ENCODE results near the gene MED20.

The MED20 gene

GRCh38 chr6:41966961-41967311 lies 46.0 kb upstream of the MED20 start:
- H3K4me1 ChIP-seq (ENCODE audit: control insufficient read depth in 2 of 2, insufficient read depth in 1 of 2, low read depth in 1 of 2, low read length in 2 of 2) = peaks cover 18 to 31% of the 10 kb centered on the region in 2 donors
- no peak overlapping the region for H4K8ac ChIP-seq (ENCODE audit: low read depth, low read length)
- H3K36me3 ChIP-seq (replicated peaks in 1 of 2; ENCODE audit: control insufficient read depth in 2 of 2, insufficient read depth in 2 of 2, low read length in 2 of 2) = no peaks in the 10 kb centered on the region
- no peak overlapping the region for H3K23ac ChIP-seq (ENCODE audit: low read depth, low read length, poor library complexity)
- H2BK15ac ChIP-seq (ENCODE audit: low read length) = no peak overlapping the region
- H3K27me3 ChIP-seq (ENCODE audit: control insufficient read depth in 3 of 3, insufficient read depth in 3 of 3, low read depth in 1 of 3, low read length in 3 of 3) = no peaks in the 10 kb centered on the region
- H3K4me3 ChIP-seq (ENCODE audit: low read length in 2 of 2) = no peak overlapping the region
- H2AK5ac ChIP-seq (ENCODE audit: low read depth, low read length) = no peak overlapping the region
- no peak overlapping the region for H2BK120ac ChIP-seq (ENCODE audit: low read depth, low read length)
- H4K91ac ChIP-seq (ENCODE audit: low read depth, low read length, poor library complexity) = no peak overlapping the region
- no peaks in the 10 kb centered on the region for H3K79me1 ChIP-seq (ENCODE audit: low read depth, low read length)
- DNase-seq (ENCODE audit: low spot score) = peak; percentile 35
- no peak overlapping the region for H2BK5ac ChIP-seq (ENCODE audit: low read length)
- no peak overlapping the region for H3K18ac ChIP-seq (ENCODE audit: low read length)
- H3K9ac ChIP-seq (ENCODE audit: low read depth, low read length, poor library complexity) = no peak overlapping the region
- no peak overlapping the region for H3K4me2 ChIP-seq (ENCODE audit: insufficient read depth, low read length, poor library complexity, severe bottlenecking)
- H3K9me3 ChIP-seq (replicated peaks in 1 of 2; ENCODE audit: control insufficient read depth in 2 of 2, insufficient read depth in 1 of 2, low read depth in 1 of 2, low read length in 2 of 2) = no peaks in the 10 kb centered on the region
- no peak overlapping the region for H3K4ac ChIP-seq (ENCODE audit: low read length)
- no CpG with 5 or more reads among the region's 4 CpGs for WGBS, 2 donors (ENCODE audit: extremely low coverage in 2 of 2, insufficient read length in 2 of 2, insufficient replicate concordance in 1 of 2)
- H3K27ac ChIP-seq (replicated peaks; ENCODE audit: low read length) = no peak overlapping the region
- H2BK12ac ChIP-seq (ENCODE audit: low read length) = no peak overlapping the region
- H3K14ac ChIP-seq (ENCODE audit: low read length) = no peak overlapping the region
- H2AFZ ChIP-seq (ENCODE audit: low read length) = peak overlapping the region; percentile 43

GRCh38 chr6:41966214-41966920 lies 45.4 kb upstream of the MED20 start:
- peaks cover 18 to 31% of the 10 kb centered on the region in 2 donors for H3K4me1 ChIP-seq (ENCODE audit: control insufficient read depth in 2 of 2, insufficient read depth in 1 of 2, low read depth in 1 of 2, low read length in 2 of 2)
- no peaks in the 10 kb centered on the region for H3K9me3 ChIP-seq (replicated peaks in 1 of 2; ENCODE audit: control insufficient read depth in 2 of 2, insufficient read depth in 1 of 2, low read depth in 1 of 2, low read length in 2 of 2)
- H3K27me3 ChIP-seq (ENCODE audit: control insufficient read depth in 3 of 3, insufficient read depth in 3 of 3, low read depth in 1 of 3, low read length in 3 of 3) = no peaks in the 10 kb centered on the region
- no peak for DNase-seq (ENCODE audit: low spot score)
- no peak overlapping the region for H2AK5ac ChIP-seq (ENCODE audit: low read depth, low read length)
- H3K9ac ChIP-seq (ENCODE audit: low read depth, low read length, poor library complexity) = no peak overlapping the region
- WGBS, 2 donors (ENCODE audit: extremely low coverage in 2 of 2, insufficient read length in 2 of 2, insufficient replicate concordance in 1 of 2) = no CpG with 5 or more reads among the region's 5 CpGs
- H3K36me3 ChIP-seq (replicated peaks in 1 of 2; ENCODE audit: control insufficient read depth in 2 of 2, insufficient read depth in 2 of 2, low read length in 2 of 2) = no peaks in the 10 kb centered on the region
- no peak overlapping the region for H3K4ac ChIP-seq (ENCODE audit: low read length)
- H3K18ac ChIP-seq (ENCODE audit: low read length) = peak overlapping the region; percentile 15
- H2BK15ac ChIP-seq (ENCODE audit: low read length) = no peak overlapping the region
- no peak overlapping the region for H4K8ac ChIP-seq (ENCODE audit: low read depth, low read length)
- H3K4me2 ChIP-seq (ENCODE audit: insufficient read depth, low read length, poor library complexity, severe bottlenecking) = no peak overlapping the region
- no peak overlapping the region for H2AFZ ChIP-seq (ENCODE audit: low read length)
- H3K4me3 ChIP-seq (ENCODE audit: low read length in 2 of 2) = no peak overlapping the region
- no peak overlapping the region for H2BK120ac ChIP-seq (ENCODE audit: low read depth, low read length)
- H3K27ac ChIP-seq (replicated peaks; ENCODE audit: low read length) = peak overlapping the region; percentile 30
- H2BK12ac ChIP-seq (ENCODE audit: low read length) = peak overlapping the region; percentile 43
- no peak overlapping the region for H3K14ac ChIP-seq (ENCODE audit: low read length)
- H3K79me1 ChIP-seq (ENCODE audit: low read depth, low read length) = no peaks in the 10 kb centered on the region
- H4K91ac ChIP-seq (ENCODE audit: low read depth, low read length, poor library complexity) = no peak overlapping the region
- no peak overlapping the region for H3K23ac ChIP-seq (ENCODE audit: low read depth, low read length, poor library complexity)
- H2BK5ac ChIP-seq (ENCODE audit: low read length) = no peak overlapping the region

GRCh38 chr6:41965429-41966213 lies 44.7 kb upstream of the MED20 start:
- Histone ChIP-seq H2BK12ac (ENCODE audit: low read length) (no peak overlapping the region), H3K18ac (ENCODE audit: low read length) (peak overlapping the region; percentile 53), H2BK15ac (ENCODE audit: low read length) (no peak overlapping the region), H2BK120ac (ENCODE audit: low read depth, low read length) (no peak overlapping the region), H2BK5ac (ENCODE audit: low read length) (no peak overlapping the region), H2AFZ (ENCODE audit: low read length) (peak overlapping the region; percentile 64), H3K36me3 (replicated peaks in 1 of 2; ENCODE audit: control insufficient read depth in 2 of 2, insufficient read depth in 2 of 2, low read length in 2 of 2) (no peaks in the 10 kb centered on the region), H3K4me1 (ENCODE audit: control insufficient read depth in 2 of 2, insufficient read depth in 1 of 2, low read depth in 1 of 2, low read length in 2 of 2) (peaks cover 18 to 30% of the 10 kb centered on the region in 2 donors), H3K27me3 (ENCODE audit: control insufficient read depth in 3 of 3, insufficient read depth in 3 of 3, low read depth in 1 of 3, low read length in 3 of 3) (no peaks in the 10 kb centered on the region), H3K79me1 (ENCODE audit: low read depth, low read length) (no peaks in the 10 kb centered on the region), H3K27ac (replicated peaks; ENCODE audit: low read length) (peak overlapping the region; percentile 82), H3K9ac (ENCODE audit: low read depth, low read length, poor library complexity) (no peak overlapping the region), H3K4me2 (ENCODE audit: insufficient read depth, low read length, poor library complexity, severe bottlenecking) (no peak overlapping the region), H3K4me3 (ENCODE audit: low read length in 2 of 2) (no peak overlapping the region), H3K4ac (ENCODE audit: low read length) (no peak overlapping the region), H3K23ac (ENCODE audit: low read depth, low read length, poor library complexity) (no peak overlapping the region), H4K8ac (ENCODE audit: low read depth, low read length) (no peak overlapping the region), H2AK5ac (ENCODE audit: low read depth, low read length) (no peak overlapping the region), H4K91ac (ENCODE audit: low read depth, low read length, poor library complexity) (no peak overlapping the region), H3K14ac (ENCODE audit: low read length) (no peak overlapping the region), H3K9me3 (replicated peaks in 1 of 2; ENCODE audit: control insufficient read depth in 2 of 2, insufficient read depth in 1 of 2, low read depth in 1 of 2, low read length in 2 of 2) (no peaks in the 10 kb centered on the region)
- no CpG with 5 or more reads among the region's 11 CpGs for WGBS, 2 donors (ENCODE audit: extremely low coverage in 2 of 2, insufficient read length in 2 of 2, insufficient replicate concordance in 1 of 2)
- peak; percentile 86 for DNase-seq (ENCODE audit: low spot score)

- no peaks in the 10 kb centered on the region for H3K9me3 ChIP-seq (replicated peaks in 1 of 2; ENCODE audit: control insufficient read depth in 2 of 2, insufficient read depth in 1 of 2, low read depth in 1 of 2, low read length in 2 of 2)
- no CpG with 5 or more reads among the region's 2 CpGs for WGBS, 2 donors (ENCODE audit: extremely low coverage in 2 of 2, insufficient read length in 2 of 2, insufficient replicate concordance in 1 of 2)
- H2BK12ac ChIP-seq (ENCODE audit: low read length) = peak overlapping the region; percentile 12
- H3K4me3 ChIP-seq (ENCODE audit: low read length in 2 of 2) = peak overlapping the region in 1 of 2 donors; percentile 22
- H3K79me1 ChIP-seq (ENCODE audit: low read depth, low read length) = no peaks in the 10 kb centered on the region
- no peak overlapping the region for H3K27ac ChIP-seq (replicated peaks; ENCODE audit: low read length)
- H2AFZ ChIP-seq (ENCODE audit: low read length) = no peak overlapping the region
- DNase-seq (ENCODE audit: low spot score) = no peak
- H3K27me3 ChIP-seq (ENCODE audit: control insufficient read depth in 3 of 3, insufficient read depth in 3 of 3, low read depth in 1 of 3, low read length in 3 of 3) = no peaks in the 10 kb centered on the region
- H3K36me3 ChIP-seq (replicated peaks in 1 of 2; ENCODE audit: control insufficient read depth in 2 of 2, insufficient read depth in 2 of 2, low read length in 2 of 2) = no peaks in the 10 kb centered on the region
- peak overlapping the region; percentile 92 for H2AK5ac ChIP-seq (ENCODE audit: low read depth, low read length)
- H4K8ac ChIP-seq (ENCODE audit: low read depth, low read length) = no peak overlapping the region
- no peak overlapping the region for H3K14ac ChIP-seq (ENCODE audit: low read length)
- H2BK15ac ChIP-seq (ENCODE audit: low read length) = peak overlapping the region; percentile 40
- H3K23ac ChIP-seq (ENCODE audit: low read depth, low read length, poor library complexity) = no peak overlapping the region
- peaks cover 18 to 26% of the 10 kb centered on the region in 2 donors for H3K4me1 ChIP-seq (ENCODE audit: control insufficient read depth in 2 of 2, insufficient read depth in 1 of 2, low read depth in 1 of 2, low read length in 2 of 2)
- H3K4me2 ChIP-seq (ENCODE audit: insufficient read depth, low read length, poor library complexity, severe bottlenecking) = no peak overlapping the region
- H3K18ac ChIP-seq (ENCODE audit: low read length) = peak overlapping the region; percentile 21
- peak overlapping the region; percentile 76 for H4K91ac ChIP-seq (ENCODE audit: low read depth, low read length, poor library complexity)
- H2BK120ac ChIP-seq (ENCODE audit: low read depth, low read length) = peak overlapping the region; percentile 77
- H3K4ac ChIP-seq (ENCODE audit: low read length) = no peak overlapping the region
- peak overlapping the region; percentile 70 for H3K9ac ChIP-seq (ENCODE audit: low read depth, low read length, poor library complexity)
- no peak overlapping the region for H2BK5ac ChIP-seq (ENCODE audit: low read length)
These were observed 43.4 kb upstream of the MED20 start for GRCh38 chr6:41964201-41964887.

Data from neuronal stem cell (in vitro differentiated cells).